SK-N-SH (cell line): ENCODE data around the gene RASL10A. TPM values are rescaled to one million over a fixed set of nuclear protein-coding genes. Genes with fewer than 3 reads are reported as not detected.

Experiments
- CTCF ChIA-PET: fragments of 300-600, 350-600 bp; formaldehyde crosslinking; extraction: SDS; loops from one replicate; lab custom pipeline; 2021; lab: Yijun Ruan, JAX
- POLR2A ChIA-PET: fragments of 350-600 bp; sonication (Branson Sonifier 250); formaldehyde crosslinking; extraction: SDS; loops from one replicate; lab custom pipeline; 2020; ENCODE audit warnings: antibody characterized with exemption, inconsistent platforms; lab: Yijun Ruan, JAX
- DNase-seq: peaks from one replicate; pipeline ENCODE4 v3.0.0; 2012
- H2AFZ ChIP-seq: fragments of 200-600 bp; sonication (generic); 2 replicates; pipeline ENCODE4 v1.8.1; 2016; ENCODE audit warnings: antibody characterized with exemption, mild to moderate bottlenecking, low read depth
- H3F3A ChIP-seq: fragments of 200-600 bp; sonication (generic); replicated peaks from 2 replicates; pipeline ENCODE3; 2016; ENCODE audit warnings: antibody characterized with exemption, mild to moderate bottlenecking; ENCODE audit not compliant: insufficient read depth
- H3K27ac ChIP-seq, 2 experiments: fragments of 200-500 bp in 1 of 2; fragments of 200-600 bp in 1 of 2; sonication (Bioruptor generic) in 1 of 2; sonication (generic), shearing (Covaris generic) in 1 of 2; 2 replicates each; pipeline versions ENCODE4 v1.5.1 to v1.6.1; 2014 to 2016; ENCODE audit warnings: low read depth in 2 of 2, inconsistent platforms in 1 of 2, low read length in 1 of 2, mild to moderate bottlenecking in 1 of 2, mixed read lengths in 1 of 2
- H3K27me3 ChIP-seq: fragments of 200-600 bp; sonication (generic), shearing (Covaris generic); 2 replicates; pipeline ENCODE4 v1.6.1; 2016; ENCODE audit warnings: mixed run types; ENCODE audit not compliant: insufficient read depth
- H3K36me3 ChIP-seq, 2 experiments: fragments of 200-500 bp in 1 of 2; fragments of 200-600 bp in 1 of 2; sonication (Bioruptor generic) in 1 of 2; sonication (generic) in 1 of 2; replicated peaks in 1 of 2; 2 replicates each; pipeline versions ENCODE3 to v1.5.1; 2014 to 2016; ENCODE audit warnings: low read length in 1 of 2, mild to moderate bottlenecking in 1 of 2; ENCODE audit not compliant: insufficient read depth in 2 of 2, control insufficient read depth in 1 of 2
- H3K4me1 ChIP-seq, 2 experiments: fragments of 200-500 bp in 1 of 2; fragments of 200-600 bp in 1 of 2; sonication (Bioruptor generic) in 1 of 2; sonication (generic), shearing (Covaris generic) in 1 of 2; 2 replicates each; pipeline versions ENCODE4 v1.5.1 to v1.6.1; 2014 to 2016; ENCODE audit warnings: low read depth in 1 of 2, low read length in 1 of 2, mixed run types in 1 of 2; ENCODE audit not compliant: insufficient read depth in 2 of 2, control insufficient read depth in 1 of 2
- H3K4me2 ChIP-seq: fragments of 200-600 bp; sonication (generic), shearing (Covaris generic); 2 replicates; pipeline ENCODE4 v1.6.1; 2017; ENCODE audit warnings: mixed run types
- H3K4me3 ChIP-seq, 2 experiments: fragments of 200-500 bp in 1 of 2; fragments of 200-600 bp in 1 of 2; sonication (Bioruptor generic) in 1 of 2; sonication (generic), shearing (Covaris generic) in 1 of 2; 2 replicates each; pipeline versions ENCODE4 v1.5.1 to v1.8.1; 2014 to 2016; ENCODE audit warnings: low read depth in 2 of 2, inconsistent platforms in 1 of 2, low read length in 1 of 2, mild to moderate bottlenecking in 1 of 2, mixed read lengths in 1 of 2, moderate library complexity in 1 of 2
- H3K79me2 ChIP-seq: fragments of 200-600 bp; sonication (generic); 2 replicates; pipeline ENCODE4 v1.8.1; 2017; ENCODE audit warnings: mild to moderate bottlenecking; ENCODE audit not compliant: insufficient read depth
- H3K9ac ChIP-seq: fragments of 200-600 bp; sonication (generic); 2 replicates; pipeline ENCODE4 v1.6.1; 2017; ENCODE audit warnings: mixed run types
- H3K9me2 ChIP-seq: fragments of 200-600 bp; sonication (generic); 2 replicates; pipeline ENCODE4 v1.6.1; 2017; ENCODE audit warnings: mixed run types
- H3K9me3 ChIP-seq: fragments of 200-600 bp; sonication (generic); 2 replicates; pipeline ENCODE4 v1.6.1; 2017; ENCODE audit warnings: mixed run types, mild to moderate bottlenecking, moderate library complexity
- H4K20me1 ChIP-seq: fragments of 200-600 bp; sonication (generic); 2 replicates; pipeline ENCODE4 v1.6.1; 2017; ENCODE audit warnings: mild to moderate bottlenecking, mixed run types; ENCODE audit not compliant: insufficient read depth
- CTCF ChIP-seq: fragments of 200-600 bp; sonication (generic); IDR thresholded peaks from 2 replicates; pipeline ENCODE4 v1.6.1; 2017; ENCODE audit warnings: antibody characterized with exemption, mild to moderate bottlenecking, moderate library complexity
- EZH2phosphoT487 ChIP-seq: fragments of 200-600 bp; sonication (generic); IDR thresholded peaks from 2 replicates; pipeline ENCODE4 v1.6.1; 2017; ENCODE audit warnings: low read depth, mixed run types, mild to moderate bottlenecking, antibody characterized with exemption, moderate library complexity, borderline replicate concordance
- FOSL2 ChIP-seq: IDR thresholded peaks from 2 replicates; pipeline ENCODE4 v1.4.0; 2012; ENCODE audit warnings: low read depth, mild to moderate bottlenecking, moderate library complexity, borderline replicate concordance
- FOXJ3 ChIP-seq: sonication (generic); formaldehyde crosslinking; IDR thresholded peaks from 2 replicates; pipeline ENCODE4 v1.5.1; 2020; ENCODE audit warnings: mild to moderate bottlenecking, missing genetic modification reagents
- GABPA ChIP-seq: IDR thresholded peaks from 2 replicates; pipeline ENCODE4 v1.4.0; 2012; ENCODE audit warnings: low read depth, mild to moderate bottlenecking
- GATA2 ChIP-seq: sonication (generic); formaldehyde crosslinking; IDR thresholded peaks from 2 replicates; pipeline ENCODE4 v1.5.0; 2020; ENCODE audit warnings: mild to moderate bottlenecking, missing genetic modification reagents
- IRF3 ChIP-seq: fragments of 150-350 bp; IDR thresholded peaks from 2 replicates; pipeline ENCODE4 v1.6.1; 2016; ENCODE audit warnings: mild to moderate bottlenecking, low read depth, low read length
- JUND ChIP-seq: IDR thresholded peaks from 2 replicates; pipeline ENCODE4 v1.4.0; 2012
- MEF2A ChIP-seq: IDR thresholded peaks from 2 replicates; pipeline ENCODE4 v1.4.0; 2012; ENCODE audit warnings: low read depth, borderline replicate concordance
- NRF1 ChIP-seq: IDR thresholded peaks from 2 replicates; pipeline ENCODE4 v1.6.1; 2012; ENCODE audit warnings: low read depth, mild to moderate bottlenecking, low read length
- PBX3 ChIP-seq: IDR thresholded peaks from 2 replicates; pipeline ENCODE4; 2012
- POLR2AphosphoS5 ChIP-seq: IDR thresholded peaks from 2 replicates; pipeline ENCODE4 v1.6.1; 2012; ENCODE audit warnings: low read depth, low read length
- RCOR1 ChIP-seq: fragments of 150-350 bp; IDR thresholded peaks from 2 replicates; pipeline ENCODE4 v1.6.1; 2017; ENCODE audit warnings: antibody characterized with exemption, low read length
- SMC3 ChIP-seq: IDR thresholded peaks from 2 replicates; pipeline ENCODE4 v1.6.1; 2012; ENCODE audit warnings: low read depth, low read length, improper control_type of control experiment
- TAF1 ChIP-seq: IDR thresholded peaks from 2 replicates; pipeline ENCODE4 v1.6.1; 2012; ENCODE audit warnings: low read depth, mild to moderate bottlenecking, low read length, moderate library complexity, borderline replicate concordance
- USF1 ChIP-seq: IDR thresholded peaks from 2 replicates; pipeline ENCODE4 v1.4.0; 2012; ENCODE audit warnings: low read depth, borderline replicate concordance
- YY1 ChIP-seq: IDR thresholded peaks from 2 replicates; pipeline ENCODE4 v1.4.0; 2012; ENCODE audit warnings: low read depth, mild to moderate bottlenecking
- WGBS: methylation state at CpG from one replicate; pipeline ENCODE4 v1.1.6; 2017; ENCODE audit warnings: low lambda C conversion rate; 5-methylcytosine and 5-hydroxymethylcytosine counted together
- polyA plus RNA-seq, 3 experiments: library from polyadenylated mRNA; depleted of rRNA; stranded (reverse); fragments of >200 nt; gene quantifications; 2 replicates each; pipeline ENCODE4 v1.2.3, GENCODE V29; 2012
- TF ChIP-seq, protein P1 (sequence below): IDR thresholded peaks from 2 replicates; pipeline ENCODE4 v1.4.0; 2012; ENCODE audit warnings: low read depth, borderline replicate concordance
- TF ChIP-seq, protein P2 (sequence below): fragments of 150-350 bp; IDR thresholded peaks from 2 replicates; pipeline ENCODE4 v1.6.1; 2017; ENCODE audit warnings: antibody characterized with exemption, low read length, low read depth, borderline replicate concordance
- TF ChIP-seq, protein P3 (sequence below): IDR thresholded peaks from 2 replicates; pipeline ENCODE4 v1.6.1; 2012; ENCODE audit warnings: mild to moderate bottlenecking, low read depth, low read length, moderate library complexity

RASL10A gene
- polyA plus RNA-seq, 1 of the 3 experiments (the other 2 are of a cell fraction): 0.36 TPM

- Histone ChIP-seq H3F3A (peaks cover 5% of the 10 kb centered on the region), H3K27ac (peak overlapping the region in 1 of 2 experiments; percentile 88; a peak in 2 of 4 replicates), H3K9ac (peak overlapping the region; percentile 39; the same call in 1 of the 2 replicates), H3K27me3 (peaks cover 14% of the 10 kb centered on the region), H3K79me2 (peaks cover 30% of the 10 kb centered on the region), H3K9me3 (no peaks in the 10 kb centered on the region), H3K36me3 (peaks cover 6 to 7% of the 10 kb centered on the region in 2 experiments), H3K9me2 (no peaks in the 10 kb centered on the region), H4K20me1 (peaks cover 18% of the 10 kb centered on the region; the same call in 1 of the 2 replicates), H3K4me2 (peak overlapping the region; percentile 71; the same call in 1 of the 2 replicates), H3K4me3 (no peak overlapping the region), H2AFZ (no peak overlapping the region), H3K4me1 (peaks cover 18 to 39% of the 10 kb centered on the region in 2 experiments; a peak in 3 of 4 replicates)
- ChIA-PET POLR2A (no interaction called here), CTCF (interaction anchor here (1.0 to 4.5 kb wide), 4 partner anchors 10 to 953 kb away, joined by 3 to 35 read pairs (median 4); no protein-coding TSS in a partner anchor)
- WGBS: 85% methylated on average over 14 of the region's 28 CpGs
- no peak for TF ChIP-seq PBX3
- TF ChIP-seq, protein P1, sequence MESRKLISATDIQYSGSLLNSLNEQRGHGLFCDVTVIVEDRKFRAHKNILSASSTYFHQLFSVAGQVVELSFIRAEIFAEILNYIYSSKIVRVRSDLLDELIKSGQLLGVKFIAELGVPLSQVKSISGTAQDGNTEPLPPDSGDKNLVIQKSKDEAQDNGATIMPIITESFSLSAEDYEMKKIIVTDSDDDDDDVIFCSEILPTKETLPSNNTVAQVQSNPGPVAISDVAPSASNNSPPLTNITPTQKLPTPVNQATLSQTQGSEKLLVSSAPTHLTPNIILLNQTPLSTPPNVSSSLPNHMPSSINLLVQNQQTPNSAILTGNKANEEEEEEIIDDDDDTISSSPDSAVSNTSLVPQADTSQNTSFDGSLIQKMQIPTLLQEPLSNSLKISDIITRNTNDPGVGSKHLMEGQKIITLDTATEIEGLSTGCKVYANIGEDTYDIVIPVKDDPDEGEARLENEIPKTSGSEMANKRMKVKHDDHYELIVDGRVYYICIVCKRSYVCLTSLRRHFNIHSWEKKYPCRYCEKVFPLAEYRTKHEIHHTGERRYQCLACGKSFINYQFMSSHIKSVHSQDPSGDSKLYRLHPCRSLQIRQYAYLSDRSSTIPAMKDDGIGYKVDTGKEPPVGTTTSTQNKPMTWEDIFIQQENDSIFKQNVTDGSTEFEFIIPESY: no peak
- TF ChIP-seq, protein P2, sequence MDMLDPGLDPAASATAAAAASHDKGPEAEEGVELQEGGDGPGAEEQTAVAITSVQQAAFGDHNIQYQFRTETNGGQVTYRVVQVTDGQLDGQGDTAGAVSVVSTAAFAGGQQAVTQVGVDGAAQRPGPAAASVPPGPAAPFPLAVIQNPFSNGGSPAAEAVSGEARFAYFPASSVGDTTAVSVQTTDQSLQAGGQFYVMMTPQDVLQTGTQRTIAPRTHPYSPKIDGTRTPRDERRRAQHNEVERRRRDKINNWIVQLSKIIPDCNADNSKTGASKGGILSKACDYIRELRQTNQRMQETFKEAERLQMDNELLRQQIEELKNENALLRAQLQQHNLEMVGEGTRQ: no peak
- no peak for TF ChIP-seq RCOR1
- TF ChIP-seq, protein P3, sequence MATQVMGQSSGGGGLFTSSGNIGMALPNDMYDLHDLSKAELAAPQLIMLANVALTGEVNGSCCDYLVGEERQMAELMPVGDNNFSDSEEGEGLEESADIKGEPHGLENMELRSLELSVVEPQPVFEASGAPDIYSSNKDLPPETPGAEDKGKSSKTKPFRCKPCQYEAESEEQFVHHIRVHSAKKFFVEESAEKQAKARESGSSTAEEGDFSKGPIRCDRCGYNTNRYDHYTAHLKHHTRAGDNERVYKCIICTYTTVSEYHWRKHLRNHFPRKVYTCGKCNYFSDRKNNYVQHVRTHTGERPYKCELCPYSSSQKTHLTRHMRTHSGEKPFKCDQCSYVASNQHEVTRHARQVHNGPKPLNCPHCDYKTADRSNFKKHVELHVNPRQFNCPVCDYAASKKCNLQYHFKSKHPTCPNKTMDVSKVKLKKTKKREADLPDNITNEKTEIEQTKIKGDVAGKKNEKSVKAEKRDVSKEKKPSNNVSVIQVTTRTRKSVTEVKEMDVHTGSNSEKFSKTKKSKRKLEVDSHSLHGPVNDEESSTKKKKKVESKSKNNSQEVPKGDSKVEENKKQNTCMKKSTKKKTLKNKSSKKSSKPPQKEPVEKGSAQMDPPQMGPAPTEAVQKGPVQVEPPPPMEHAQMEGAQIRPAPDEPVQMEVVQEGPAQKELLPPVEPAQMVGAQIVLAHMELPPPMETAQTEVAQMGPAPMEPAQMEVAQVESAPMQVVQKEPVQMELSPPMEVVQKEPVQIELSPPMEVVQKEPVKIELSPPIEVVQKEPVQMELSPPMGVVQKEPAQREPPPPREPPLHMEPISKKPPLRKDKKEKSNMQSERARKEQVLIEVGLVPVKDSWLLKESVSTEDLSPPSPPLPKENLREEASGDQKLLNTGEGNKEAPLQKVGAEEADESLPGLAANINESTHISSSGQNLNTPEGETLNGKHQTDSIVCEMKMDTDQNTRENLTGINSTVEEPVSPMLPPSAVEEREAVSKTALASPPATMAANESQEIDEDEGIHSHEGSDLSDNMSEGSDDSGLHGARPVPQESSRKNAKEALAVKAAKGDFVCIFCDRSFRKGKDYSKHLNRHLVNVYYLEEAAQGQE: no peak
- TF ChIP-seq MEF2A: no peak
- no peak for TF ChIP-seq EZH2phosphoT487
- no peak for TF ChIP-seq GATA2 (CRISPR knock-in tag)
- TF ChIP-seq SMC3: no peak
- TF ChIP-seq FOXJ3 (CRISPR knock-in tag): no peak
- TF ChIP-seq FOSL2: no peak
- no peak for TF ChIP-seq POLR2AphosphoS5
- TF ChIP-seq CTCF: no peak
- TF ChIP-seq NRF1: no peak
- TF ChIP-seq TAF1: no peak
- TF ChIP-seq YY1: no peak
- no peak for TF ChIP-seq USF1
- no peak for TF ChIP-seq JUND
- no peak for TF ChIP-seq IRF3
- no peak for TF ChIP-seq GABPA
- no peak for DNase-seq
Observed at GRCh38 chr22:29310065-29310862, 5.2 kb downstream of the RASL10A start.
